CD1c-positive myeloid dendritic cell (primary cell): ENCODE data around the gene SCTR.

Source experiments
- DNase-seq: peaks from one replicate; pipeline ENCODE4 v3.0.0-alpha.2; 2016; ENCODE audit errors: extremely low spot score

Gene SCTR

DNA sequence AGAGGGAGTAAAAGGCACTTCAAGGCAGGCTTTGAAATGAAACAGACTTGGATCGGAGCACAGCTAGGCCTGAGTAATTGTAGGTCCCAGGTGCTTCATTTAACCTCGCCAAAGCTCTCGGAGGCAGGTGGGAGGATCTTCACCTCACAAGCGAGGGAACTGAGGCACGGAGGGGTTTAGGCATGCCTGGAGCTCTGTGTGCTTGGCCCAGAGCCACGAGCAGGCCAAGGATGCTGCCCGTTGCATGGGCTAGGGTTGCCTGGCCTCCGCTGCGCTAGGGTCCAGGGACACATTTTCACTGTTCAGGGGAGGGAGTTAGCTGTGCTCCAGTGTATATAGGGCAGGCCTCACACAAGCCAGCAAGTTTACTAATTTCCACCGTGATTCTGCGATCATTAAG lies 81.4 kb downstream of the SCTR start:
- no peak for DNase-seq

DNA sequence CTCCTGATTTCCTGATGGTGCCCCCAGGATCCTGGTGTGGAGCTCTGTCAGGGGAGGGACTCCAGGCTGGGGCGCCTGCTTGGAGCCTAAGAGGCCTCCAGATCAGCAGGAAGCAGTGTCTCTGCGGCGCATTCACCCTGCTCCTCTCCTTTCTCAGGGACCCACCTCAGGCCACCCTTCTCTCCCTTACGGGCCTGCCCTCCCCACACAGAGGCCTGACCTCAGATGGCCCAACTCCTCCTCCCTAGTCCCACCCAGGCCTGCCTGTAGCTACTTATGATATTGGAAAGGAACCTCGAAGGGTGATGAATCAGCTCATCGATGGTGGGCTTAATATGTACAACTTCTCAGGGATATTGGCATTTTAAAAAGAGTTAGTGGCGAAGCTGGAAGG lies 82.1 kb downstream of the SCTR start:
- no peak for DNase-seq

DNA sequence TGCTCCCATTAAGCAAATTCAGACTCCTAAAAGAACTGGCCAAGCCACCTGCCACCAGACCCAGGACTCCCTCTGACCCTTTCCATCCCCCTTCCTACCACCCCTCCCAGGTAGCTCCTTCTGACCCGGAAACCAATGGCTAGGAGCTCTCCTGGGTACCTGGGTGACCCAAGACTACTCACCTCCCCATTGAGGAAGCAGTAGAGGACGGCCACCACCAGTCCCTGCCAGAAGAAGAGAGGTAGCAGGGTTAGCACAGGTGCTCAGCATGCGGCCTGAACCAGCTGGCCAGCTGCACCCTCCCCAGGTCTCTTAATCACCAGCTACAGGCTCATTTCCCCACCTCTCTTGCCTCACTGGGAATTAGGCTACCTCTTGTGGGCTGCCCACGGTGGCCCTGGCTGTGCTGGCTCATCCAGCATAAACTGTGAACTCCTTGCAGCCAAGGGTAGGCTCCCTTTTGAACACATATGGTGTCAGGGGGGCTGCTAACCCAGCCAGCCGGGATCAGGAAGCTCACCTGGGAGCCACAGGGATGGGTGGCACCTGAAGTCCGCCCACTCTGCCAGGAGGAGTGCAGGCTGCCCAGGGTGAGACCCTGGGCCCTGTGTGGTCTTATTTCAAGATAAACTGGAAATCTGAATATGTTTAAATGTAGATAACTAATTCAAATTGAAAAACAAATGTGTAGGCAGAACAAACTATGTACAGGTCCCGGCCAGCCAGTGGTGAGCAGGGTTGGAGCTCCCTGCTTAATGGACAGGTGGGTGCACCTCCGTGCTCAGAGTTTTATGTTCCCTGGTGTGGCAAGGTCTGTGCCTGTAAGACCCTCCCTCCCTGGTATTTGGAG lies 82.7 kb downstream of the SCTR start:
- DNase-seq: no peak

DNA sequence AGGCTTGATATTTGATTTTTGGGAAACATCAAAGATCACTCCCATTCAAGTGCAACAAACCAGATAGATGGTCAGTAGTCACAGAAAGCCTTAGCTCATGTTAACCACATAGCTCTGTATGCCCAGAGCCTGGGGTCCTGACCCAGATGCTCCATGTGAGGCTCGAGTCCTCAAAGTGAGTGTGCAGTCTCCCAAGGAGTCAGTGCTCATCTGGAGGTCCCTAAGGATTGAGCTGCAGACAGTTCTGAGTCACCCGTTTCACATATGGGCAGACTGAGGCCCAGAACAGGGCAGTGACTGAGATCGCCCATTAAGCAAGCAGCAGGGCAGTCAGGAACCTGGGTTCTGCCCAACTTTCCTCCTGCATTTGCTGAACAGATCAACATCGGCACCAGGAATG lies 83.4 kb downstream of the SCTR start:
- DNase-seq: no peak

DNA sequence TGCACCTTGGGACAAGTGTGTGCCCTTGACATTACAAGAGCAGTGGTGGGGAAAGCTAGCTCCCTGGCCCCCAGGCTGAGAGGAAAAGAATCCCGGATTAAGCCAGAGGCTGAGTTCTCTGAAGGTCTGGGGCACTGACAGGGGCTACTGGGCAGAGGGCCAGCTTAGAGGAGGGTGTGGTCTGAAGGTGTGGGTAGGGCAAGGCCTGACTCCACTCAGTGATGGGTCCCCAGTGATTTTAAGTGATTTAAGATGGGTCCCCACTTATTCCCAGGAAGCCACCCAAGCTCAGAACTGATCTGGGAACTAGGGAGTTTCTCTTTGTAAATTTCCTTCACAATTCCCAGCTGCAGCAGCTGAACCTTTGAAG lies 83.8 kb downstream of the SCTR start:
- no peak for DNase-seq

DNA sequence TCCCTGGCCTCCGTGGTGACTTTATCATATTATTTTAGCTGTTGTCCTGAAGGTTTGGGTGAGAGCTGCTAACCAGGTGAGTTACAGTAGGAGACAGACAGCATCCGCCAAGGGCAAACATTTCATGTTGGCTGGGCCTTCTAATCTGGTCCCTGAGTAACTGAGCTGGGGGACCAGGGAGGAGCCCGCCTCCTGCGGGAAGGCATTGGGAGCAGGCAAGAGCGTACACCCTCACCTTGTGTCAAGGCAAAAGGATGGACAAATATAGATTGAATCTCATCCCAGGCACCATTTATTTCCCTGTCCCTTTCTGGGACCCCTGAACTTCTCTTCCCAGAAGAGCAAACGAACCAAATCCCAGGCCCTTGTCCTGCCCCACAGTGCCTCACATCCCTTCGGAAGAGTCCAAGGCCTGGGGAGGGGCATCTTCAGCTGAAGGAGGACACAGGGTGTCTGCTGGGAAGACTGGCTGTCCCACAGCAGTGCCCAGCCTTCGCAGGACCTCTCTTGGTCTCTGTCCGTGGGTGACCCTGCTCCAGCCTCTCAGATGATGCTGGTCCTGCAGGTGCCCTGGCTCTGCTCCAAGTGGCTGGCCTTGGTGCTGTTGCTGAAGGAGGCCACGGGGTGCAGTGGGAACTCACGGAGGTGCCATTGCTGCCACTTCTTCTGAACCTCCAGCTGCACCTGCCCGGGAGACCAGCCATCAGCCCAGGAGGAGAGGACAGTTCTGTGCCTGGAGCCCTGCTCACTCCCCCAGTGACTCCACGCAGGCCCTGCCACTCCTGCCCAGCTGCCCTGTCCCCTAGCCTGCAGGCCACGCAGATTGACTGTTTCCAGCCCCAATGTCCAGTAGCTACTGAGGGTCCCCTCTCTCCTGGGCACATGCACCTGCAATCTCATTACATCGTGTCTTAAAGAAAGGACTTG lies 84.4 kb downstream of the SCTR start:
- no peak for DNase-seq

DNA sequence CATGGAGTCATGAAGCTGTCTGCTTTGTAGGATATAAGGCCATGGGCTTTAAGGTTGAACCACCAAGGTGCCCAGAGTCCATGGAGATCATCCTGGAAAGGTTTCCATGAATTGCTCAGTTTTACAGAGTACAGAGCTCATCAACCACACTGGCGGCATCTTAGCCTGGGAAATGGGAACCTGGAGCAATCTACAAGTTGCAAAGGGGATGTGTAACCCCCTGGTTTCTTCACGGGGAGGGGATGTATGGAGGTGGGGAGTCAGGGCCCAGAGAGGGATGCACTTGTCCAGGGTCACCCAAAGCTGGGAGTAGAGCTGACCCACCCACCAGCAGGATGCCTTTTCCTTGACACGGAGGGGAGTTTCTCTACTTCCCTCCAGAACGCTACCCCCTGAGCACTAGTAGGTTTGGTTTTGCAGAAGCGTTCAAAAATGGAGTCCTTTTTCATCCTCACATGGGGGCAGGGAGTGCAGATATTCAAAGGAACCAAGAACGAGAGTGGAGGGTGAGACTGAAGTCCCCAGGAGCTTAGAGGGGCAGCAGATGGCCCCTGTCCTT lies 85.5 kb downstream of the SCTR start:
- no peak for DNase-seq

DNA sequence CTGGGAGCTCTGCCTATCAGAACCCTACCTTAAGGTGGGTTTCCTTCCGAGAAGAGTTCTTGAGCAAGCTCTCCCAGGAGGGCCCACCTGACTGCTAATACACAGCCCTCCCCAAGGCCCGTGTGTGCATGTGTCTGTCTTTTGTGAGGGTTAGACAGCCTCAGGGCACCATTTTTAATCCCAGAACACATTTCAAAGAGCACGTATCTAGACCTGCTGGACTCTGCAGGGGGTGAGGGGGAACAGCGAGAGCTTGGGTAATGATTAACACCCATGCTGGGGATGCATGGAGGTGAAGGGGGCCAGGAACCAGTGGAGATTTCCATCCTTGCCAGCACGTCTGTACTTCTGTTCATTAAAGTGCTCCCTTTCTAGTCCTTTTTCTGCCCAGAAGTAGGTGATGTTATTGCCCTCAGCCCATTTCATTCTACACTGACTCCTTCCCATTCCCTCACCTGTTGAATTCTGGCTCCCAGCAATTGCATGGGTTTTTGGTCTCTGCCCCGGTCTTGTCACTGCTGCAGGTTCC lies 86.1 kb downstream of the SCTR start:
- DNase-seq: no peak

DNA sequence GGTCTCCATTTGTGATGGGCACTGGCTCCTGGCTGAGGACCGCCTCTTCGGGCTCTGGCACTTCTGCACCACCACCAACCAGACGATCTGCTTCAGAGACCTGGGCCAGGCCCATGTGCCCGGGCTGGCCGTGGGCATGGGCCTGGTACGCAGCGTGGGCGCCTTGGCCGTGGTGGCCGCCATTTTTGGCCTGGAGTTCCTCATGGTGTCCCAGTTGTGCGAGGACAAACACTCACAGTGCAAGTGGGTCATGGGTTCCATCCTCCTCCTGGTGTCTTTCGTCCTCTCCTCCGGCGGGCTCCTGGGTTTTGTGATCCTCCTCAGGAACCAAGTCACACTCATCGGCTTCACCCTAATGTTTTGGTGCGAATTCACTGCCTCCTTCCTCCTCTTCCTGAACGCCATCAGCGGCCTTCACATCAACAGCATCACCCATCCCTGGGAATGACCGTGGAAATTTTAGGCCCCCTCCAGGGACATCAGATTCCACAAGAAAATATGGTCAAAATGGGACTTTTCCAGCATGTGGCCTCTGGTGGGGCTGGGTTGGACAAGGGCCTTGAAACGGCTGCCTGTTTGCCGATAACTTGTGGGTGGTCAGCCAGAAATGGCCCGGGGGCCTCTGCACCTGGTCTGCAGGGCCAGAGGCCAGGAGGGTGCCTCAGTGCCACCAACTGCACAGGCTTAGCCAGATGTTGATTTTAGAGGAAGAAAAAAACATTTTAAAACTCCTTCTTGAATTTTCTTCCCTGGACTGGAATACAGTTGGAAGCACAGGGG lies 87.1 kb downstream of the SCTR start:
- DNase-seq: no peak

DNA sequence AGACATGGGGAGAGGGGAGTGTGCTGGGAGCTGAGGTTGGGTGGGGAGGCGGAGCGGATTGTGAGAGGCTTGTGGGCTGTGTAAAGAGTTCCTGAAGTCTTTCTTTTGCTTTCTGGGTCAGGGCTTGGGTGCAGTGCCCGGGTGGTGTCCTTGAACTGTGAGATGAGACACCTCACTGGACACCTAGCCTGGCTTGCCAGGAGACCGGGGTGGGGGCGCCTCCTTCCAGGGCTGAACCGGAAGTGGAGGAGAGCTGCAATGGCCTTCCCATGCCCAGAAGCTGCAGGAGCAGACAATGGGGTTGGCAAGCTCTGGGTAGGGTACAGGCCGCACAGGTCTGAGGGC lies 88.4 kb downstream of the SCTR start:
- DNase-seq: no peak

DNA sequence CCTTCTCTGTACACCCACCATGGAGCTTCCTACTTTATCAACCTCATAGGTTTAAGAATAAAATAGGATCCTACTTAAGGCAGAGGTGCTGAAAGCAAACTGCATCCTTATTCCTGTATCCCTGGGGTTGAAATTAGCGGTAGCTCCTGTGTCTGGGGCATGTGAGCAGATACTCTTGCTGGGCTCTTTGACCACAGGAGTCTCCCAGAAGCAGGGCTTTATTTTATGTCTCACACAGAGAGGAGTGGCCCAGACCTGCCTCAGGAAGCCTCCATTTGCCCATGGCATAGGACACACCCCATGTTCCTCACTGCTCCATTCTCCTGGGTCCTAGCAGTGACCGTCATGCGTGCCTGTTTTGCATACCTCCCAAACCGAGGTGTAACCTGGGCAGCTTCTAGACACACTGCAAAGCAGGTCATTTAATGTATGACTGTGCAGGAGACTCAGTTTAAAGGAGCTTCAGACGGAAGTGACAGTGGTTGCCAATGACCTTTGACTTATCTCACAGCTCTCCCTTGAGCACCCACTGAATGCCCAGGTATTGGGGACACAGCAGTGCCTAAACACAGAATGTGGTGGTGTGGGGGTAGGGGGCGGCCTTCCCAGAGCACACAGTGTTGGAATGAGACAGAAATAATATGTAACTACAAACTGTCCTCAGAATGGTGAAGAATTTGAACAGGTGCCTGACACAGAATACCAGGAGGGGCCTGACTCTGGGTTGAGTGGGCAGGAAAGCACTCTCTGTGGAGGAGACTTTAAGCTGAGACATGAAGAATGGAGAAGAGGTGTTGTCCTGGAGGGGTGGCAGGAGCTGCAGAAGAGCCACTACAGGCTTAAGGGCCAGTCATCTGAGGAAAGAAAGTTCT lies 89.0 kb downstream of the SCTR start:
- DNase-seq: no peak

DNA sequence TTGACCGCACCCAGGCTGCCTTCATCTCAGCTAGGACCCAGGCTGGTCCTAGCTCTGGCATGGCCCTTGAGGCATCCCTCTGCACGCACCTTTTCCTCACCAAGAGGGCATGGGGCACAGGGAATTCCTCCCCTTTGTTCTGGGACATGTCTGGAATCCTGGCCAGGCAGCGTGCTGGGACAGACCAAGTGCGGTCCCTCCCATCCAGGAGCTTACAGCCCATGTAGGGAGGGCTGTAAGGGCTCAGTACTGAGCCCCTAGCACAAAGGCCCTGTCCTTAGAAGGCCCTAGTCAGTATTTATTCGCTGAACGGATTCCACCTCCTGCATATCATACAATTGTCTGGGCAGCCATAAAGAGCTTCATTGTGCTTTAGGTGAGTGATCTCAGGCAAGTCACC lies 89.6 kb downstream of the SCTR start:
- DNase-seq: no peak

DNA sequence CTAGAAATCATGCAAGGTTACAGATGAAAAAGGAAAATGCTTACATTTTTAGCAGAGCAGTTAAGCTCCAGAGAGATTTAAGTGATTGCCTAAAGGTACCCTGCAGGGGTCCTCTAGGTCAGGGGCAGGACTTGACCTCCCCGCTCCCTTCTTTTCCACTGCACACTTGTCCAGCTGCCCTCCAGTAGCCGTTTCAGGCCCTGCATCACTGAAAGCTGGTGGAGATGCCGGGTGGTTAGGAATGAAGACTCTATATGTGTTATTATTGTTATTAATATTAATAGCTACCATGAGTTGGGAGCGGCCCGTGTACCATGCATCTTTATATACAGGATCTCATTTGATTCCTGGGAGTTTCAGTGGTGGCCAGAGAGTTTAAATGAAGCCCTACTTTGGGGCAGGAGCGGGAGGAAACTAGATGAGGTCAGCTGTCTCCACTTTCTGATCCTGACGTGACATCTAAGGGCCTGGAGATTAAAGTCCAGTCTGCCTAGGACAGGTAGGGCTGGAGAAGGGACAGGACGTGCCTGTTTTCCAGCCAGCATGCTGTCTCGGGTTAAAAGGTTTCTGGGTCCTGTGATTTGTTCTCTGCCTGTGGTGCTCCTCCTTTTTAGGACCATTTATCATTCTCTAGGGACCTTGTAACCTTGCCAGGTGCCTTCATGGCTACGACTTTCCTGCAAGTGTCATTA lies 90.5 kb downstream of the SCTR start:
- no peak for DNase-seq

DNA sequence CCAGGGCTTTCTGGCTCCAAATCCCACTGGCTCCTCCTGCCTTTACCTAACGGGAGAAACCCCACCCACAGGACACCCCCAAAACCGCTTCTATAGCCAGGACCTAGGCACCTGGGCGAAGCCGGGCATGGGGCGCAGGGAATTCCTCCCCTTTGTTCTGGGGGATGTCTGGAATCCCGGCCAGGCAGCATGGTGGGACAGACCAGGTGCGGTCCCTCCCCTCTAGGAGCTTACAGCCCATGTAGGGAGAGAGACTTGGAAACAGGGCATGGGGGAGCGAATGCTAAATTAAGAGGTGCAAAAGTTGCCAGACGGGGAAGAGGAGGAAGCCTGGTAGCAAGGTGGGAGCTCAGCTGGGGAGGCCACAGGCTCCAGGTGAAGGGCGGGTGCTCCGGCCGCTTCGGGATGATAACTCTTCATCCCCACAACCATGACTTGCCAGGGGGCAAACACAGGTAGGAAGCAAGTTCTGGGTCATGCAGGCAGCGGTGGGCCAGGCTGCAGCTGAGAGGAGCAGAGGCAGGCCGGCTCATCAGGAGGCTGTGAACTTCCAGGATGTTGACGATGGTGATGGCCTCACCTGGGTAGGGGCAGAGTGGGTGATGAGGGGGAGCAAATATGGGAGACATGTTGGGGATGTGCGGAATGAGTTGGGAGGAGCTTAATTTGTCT lies 91.3 kb downstream of the SCTR start:
- no peak for DNase-seq

DNA sequence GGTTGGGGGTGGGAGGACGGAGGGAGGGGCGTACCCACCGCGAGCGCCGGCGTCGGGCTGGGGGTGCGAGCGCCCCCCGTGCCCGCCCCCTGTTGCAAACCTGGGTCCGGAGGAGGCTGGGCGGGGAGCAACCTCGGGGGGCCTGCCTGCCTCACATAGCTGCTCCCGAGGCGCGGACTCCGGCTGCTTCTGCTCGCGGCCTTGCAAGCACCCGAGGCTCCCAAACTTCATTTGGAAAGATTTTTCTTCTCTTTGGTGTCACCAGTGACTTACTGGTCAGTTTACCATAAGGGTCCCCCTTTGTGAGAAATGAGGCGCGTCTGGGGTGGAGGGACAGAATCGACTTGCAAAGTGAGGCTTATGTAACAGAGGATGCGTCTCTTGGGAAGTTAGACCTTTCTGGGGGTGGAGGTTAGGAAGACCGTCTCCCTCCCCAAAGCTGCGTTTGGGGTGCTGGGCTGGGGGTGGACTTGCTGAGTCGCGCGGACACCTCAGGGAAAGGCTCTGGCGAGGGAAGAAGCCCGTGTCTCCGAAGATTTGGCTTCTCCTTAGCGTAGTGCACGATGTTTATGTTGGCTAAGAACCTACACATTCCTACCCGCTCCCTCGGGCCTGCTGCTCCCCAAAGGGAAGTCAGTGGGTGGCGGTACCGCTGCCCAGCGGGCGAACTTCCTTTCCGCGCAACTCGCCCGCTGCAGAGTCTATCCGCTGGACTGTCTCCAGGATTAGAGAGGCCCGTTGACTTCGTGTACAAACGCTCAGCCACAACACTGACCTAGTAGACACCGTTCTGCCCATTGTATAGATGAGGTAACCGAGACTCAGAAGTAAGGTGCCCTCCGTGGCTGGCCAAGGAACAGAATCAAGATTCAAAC lies 92.1 kb downstream of the SCTR start:
- DNase-seq: peak; percentile 74

DNA sequence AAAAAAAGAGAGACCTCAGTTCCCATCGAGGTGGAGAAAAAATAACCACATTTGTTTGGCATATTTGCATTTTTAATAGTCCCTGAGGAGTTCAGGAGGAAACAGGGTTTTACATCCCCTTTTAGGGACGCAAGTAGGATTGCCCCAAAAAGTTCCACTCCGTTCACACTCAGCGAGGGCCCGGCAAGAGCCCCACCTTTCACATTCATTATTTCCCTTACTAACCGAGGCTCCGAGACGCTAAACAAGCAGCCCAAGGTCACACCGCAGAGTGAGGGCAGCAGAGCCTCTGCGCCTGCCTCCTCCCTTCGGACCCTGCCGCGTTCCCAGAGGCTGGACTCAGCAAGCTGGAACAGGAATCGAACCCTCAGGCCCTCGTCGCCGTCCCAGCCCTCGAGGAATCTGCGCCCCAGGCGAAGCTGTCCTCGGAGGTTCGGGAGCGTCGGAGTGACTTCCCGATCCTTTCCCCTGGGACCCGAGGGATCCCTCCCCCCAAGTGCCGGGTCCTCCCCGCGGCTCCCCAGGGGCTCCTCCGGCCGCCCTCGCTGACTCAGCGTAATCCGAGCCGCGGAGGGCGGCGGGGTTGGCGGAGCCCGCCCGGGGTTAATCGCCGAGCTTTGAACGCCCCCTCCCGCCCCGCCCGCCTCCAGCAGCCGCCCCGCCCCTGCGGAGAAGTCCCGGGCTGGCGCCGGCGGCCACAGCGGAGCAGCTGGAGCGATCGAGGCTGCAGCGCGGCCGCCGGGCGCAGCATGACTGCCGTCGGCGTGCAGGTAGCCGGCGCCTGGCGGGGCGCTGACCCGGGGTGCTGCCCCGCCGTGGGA lies 92.9 kb downstream of the SCTR start, which contains the start of gene TMEM37:
Gene TMEM37, plus strand, starts transcription at position 700 of the 821 bp plus-strand sequence. Its CDS starts 50 bp downstream, at position 750.
- peak; percentile 28 for DNase-seq

DNA sequence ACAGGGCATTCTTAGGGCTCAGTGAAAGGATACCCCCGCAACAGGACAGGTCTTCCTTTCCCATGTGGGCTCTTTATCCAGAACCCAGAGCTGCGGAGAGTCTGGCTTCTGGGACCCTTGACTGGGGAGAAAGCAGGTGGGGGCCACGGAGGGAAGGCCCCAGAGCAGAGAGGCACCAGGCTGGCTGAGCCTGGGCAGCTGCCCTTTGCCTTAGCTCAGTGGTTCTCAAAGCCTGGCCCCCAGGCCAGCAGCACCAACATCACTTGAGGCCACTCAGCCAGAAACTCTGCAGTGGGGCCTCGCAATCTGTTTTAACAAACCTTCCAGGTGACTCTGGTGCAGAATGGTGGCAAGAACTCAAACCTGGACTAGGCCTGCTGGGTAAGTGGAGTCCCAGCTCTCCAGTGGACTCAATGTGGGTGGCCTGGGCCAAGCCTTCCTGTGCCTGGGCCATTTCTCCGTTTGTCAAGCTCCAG lies 94.2 kb downstream of the SCTR start:
- DNase-seq: no peak
